ENCODE results near the gene BRD7. TPM values are rescaled to one million over a fixed set of nuclear protein-coding genes. Genes with fewer than 3 reads are reported as not detected.

The BRD7 gene
- total and polyA plus RNA-seq, 3 donors from 2014 or later: 79.2 to 110 (median 96.0) TPM

GRCh38 chr16:50340578-50340977 lies 28.2 kb downstream of the BRD7 start:
- Histone ChIP-seq H3K4me3 (no peak overlapping the region), H3K27me3 (no peaks in the 10 kb centered on the region), H3K4me1 (peaks cover 2% of the 10 kb centered on the region), H3K9me3 (no peaks in the 10 kb centered on the region), H3K27ac (no peak overlapping the region), H3K36me3 (ENCODE audit: low read depth, missing control alignments) (no peaks in the 10 kb centered on the region)
- intact Hi-C loops (cut with DNase I; ENCODE audit: low total_unique reads): no loop called here
- TF ChIP-seq POLR2A (IDR thresholded peaks at IDR 0.05) (no peak), CTCF (IDR thresholded peaks at IDR 0.05) (no peak)
- 56 to 67% methylated on average over 2 of the region's 2 CpGs for WGBS, 2 donors
- DNase-seq: no peak

- H3K9me3 ChIP-seq: no peaks in the 10 kb centered on the region
- peaks cover 2% of the 10 kb centered on the region for H3K4me1 ChIP-seq
- no peak for TF ChIP-seq CTCF (IDR thresholded peaks at IDR 0.05)
- TF ChIP-seq POLR2A (IDR thresholded peaks at IDR 0.05): no peak
- DNase-seq: no peak
- 71 to 81% methylated on average over 8 of the region's 8 CpGs for WGBS, 2 donors
- intact Hi-C loops (cut with DNase I; ENCODE audit: low total_unique reads): no loop called here
- H3K27ac ChIP-seq: no peak overlapping the region
- no peaks in the 10 kb centered on the region for H3K27me3 ChIP-seq
- H3K4me3 ChIP-seq: no peak overlapping the region
- no peaks in the 10 kb centered on the region for H3K36me3 ChIP-seq (ENCODE audit: low read depth, missing control alignments)
Measured at GRCh38 chr16:50338371-50339231, 30.2 kb downstream of the BRD7 start.

GRCh38 chr16:50336884-50337283 lies 31.9 kb downstream of the BRD7 start:
- Histone ChIP-seq H3K4me3 (no peak overlapping the region), H3K27ac (no peak overlapping the region), H3K36me3 (ENCODE audit: low read depth, missing control alignments) (no peaks in the 10 kb centered on the region), H3K4me1 (peaks cover 2% of the 10 kb centered on the region), H3K9me3 (no peaks in the 10 kb centered on the region), H3K27me3 (no peaks in the 10 kb centered on the region)
- intact Hi-C loops (cut with DNase I; ENCODE audit: low total_unique reads): no loop called here
- TF ChIP-seq CTCF (IDR thresholded peaks at IDR 0.05) (no peak), POLR2A (IDR thresholded peaks at IDR 0.05) (no peak)
- no peak for DNase-seq
- 35 to 65% methylated on average over 1 of the region's 1 CpG for WGBS, 2 donors

GRCh38 chr16:50335196-50335958 lies 33.4 kb downstream of the BRD7 start:
- 87 to 89% methylated on average over 8 of the region's 8 CpGs for WGBS, 2 donors
- no peak for DNase-seq
- Histone ChIP-seq H3K27ac (no peak overlapping the region), H3K36me3 (ENCODE audit: low read depth, missing control alignments) (no peaks in the 10 kb centered on the region), H3K9me3 (no peaks in the 10 kb centered on the region), H3K27me3 (no peaks in the 10 kb centered on the region), H3K4me3 (no peak overlapping the region), H3K4me1 (peaks cover 2% of the 10 kb centered on the region)
- intact Hi-C loops (cut with DNase I; ENCODE audit: low total_unique reads): no loop called here
- TF ChIP-seq CTCF (IDR thresholded peaks at IDR 0.05) (no peak), POLR2A (IDR thresholded peaks at IDR 0.05) (no peak)

Data from testis (tissue), 3 donors.